ENCODE measurements around the gene MCAT. TPM values are rescaled to one million over a fixed set of nuclear protein-coding genes. Genes with fewer than 3 reads are reported as not detected.

The MCAT gene
- polyA plus RNA-seq, 1 experiment: 19.4 TPM

GRCh38 chr22:43118024-43118849 is 25.0 kb downstream of the MCAT start:
- peaks cover 13% of the 10 kb centered on the region for H3K27me3 ChIP-seq (ENCODE audit: control insufficient read depth, insufficient read depth, low read length)
- H3K36me3 ChIP-seq (ENCODE audit: control insufficient read depth, insufficient read depth, low read length): no peaks in the 10 kb centered on the region
- DNase-seq (ENCODE audit: low read depth): no peak
- POLR2A ChIA-PET: no interaction called here
- H3K4me3 ChIP-seq (ENCODE audit: low read depth, low read length): no peak overlapping the region
- TF ChIP-seq, protein P1, sequence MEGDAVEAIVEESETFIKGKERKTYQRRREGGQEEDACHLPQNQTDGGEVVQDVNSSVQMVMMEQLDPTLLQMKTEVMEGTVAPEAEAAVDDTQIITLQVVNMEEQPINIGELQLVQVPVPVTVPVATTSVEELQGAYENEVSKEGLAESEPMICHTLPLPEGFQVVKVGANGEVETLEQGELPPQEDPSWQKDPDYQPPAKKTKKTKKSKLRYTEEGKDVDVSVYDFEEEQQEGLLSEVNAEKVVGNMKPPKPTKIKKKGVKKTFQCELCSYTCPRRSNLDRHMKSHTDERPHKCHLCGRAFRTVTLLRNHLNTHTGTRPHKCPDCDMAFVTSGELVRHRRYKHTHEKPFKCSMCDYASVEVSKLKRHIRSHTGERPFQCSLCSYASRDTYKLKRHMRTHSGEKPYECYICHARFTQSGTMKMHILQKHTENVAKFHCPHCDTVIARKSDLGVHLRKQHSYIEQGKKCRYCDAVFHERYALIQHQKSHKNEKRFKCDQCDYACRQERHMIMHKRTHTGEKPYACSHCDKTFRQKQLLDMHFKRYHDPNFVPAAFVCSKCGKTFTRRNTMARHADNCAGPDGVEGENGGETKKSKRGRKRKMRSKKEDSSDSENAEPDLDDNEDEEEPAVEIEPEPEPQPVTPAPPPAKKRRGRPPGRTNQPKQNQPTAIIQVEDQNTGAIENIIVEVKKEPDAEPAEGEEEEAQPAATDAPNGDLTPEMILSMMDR (IDR thresholded peaks at IDR 0.05; ENCODE audit: insufficient read depth, low read depth, low read length): no peak
- CTCF ChIA-PET: interaction anchor here (0.7 kb wide), 1 partner anchor 17 kb away, joined by 3 read pairs; no protein-coding TSS in a partner anchor

- Histone ChIP-seq H3K27me3 (ENCODE audit: control insufficient read depth, insufficient read depth, low read length) (peaks cover 16% of the 10 kb centered on the region), H3K36me3 (ENCODE audit: control insufficient read depth, insufficient read depth, low read length) (no peaks in the 10 kb centered on the region), H3K4me3 (ENCODE audit: low read depth, low read length) (no peak overlapping the region)
- TF ChIP-seq, protein P1 (IDR thresholded peaks at IDR 0.05; ENCODE audit: insufficient read depth, low read depth, low read length): no peak
- ChIA-PET POLR2A (no interaction called here), CTCF (no interaction called here)
- DNase-seq (ENCODE audit: low read depth): no peak
Measured at GRCh38 chr22:43116932-43117331, 26.3 kb downstream of the MCAT start.

DNA sequence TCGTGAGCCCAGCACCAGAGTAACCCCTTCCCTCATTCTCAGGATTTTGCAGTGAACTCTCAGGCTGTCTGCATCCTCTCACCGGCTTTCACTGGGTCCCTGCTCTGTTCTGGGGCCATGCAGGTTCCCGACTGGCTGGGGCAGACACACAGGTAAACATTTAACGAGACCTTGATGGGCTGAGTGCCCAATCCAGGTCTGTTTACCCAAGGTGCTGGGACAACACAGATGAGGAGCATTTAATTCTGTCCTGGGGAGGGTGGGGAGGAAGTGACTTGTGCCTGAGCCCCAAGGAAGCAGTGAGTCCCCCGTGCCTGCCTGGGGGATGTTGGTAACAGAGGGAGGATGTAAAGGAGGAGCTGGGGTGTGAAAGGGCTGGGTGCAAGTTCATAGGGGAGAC is 28.2 kb downstream of the MCAT start:
- Histone ChIP-seq H3K27me3 (ENCODE audit: control insufficient read depth, insufficient read depth, low read length) (peaks cover 33% of the 10 kb centered on the region), H3K36me3 (ENCODE audit: control insufficient read depth, insufficient read depth, low read length) (no peaks in the 10 kb centered on the region), H3K4me3 (ENCODE audit: low read depth, low read length) (no peak overlapping the region)
- TF ChIP-seq, protein P1 (IDR thresholded peaks at IDR 0.05; ENCODE audit: insufficient read depth, low read depth, low read length): no peak
- ChIA-PET CTCF (no interaction called here), POLR2A (no interaction called here)
- DNase-seq (ENCODE audit: low read depth): no peak

- H3K27me3 ChIP-seq (ENCODE audit: control insufficient read depth, insufficient read depth, low read length): peaks cover 38% of the 10 kb centered on the region
- ChIA-PET POLR2A (no interaction called here), CTCF (interaction anchor here (0.7 to 1.0 kb wide), 2 partner anchors 24 to 772 kb away, joined by 3 to 4 read pairs; no protein-coding TSS in a partner anchor)
- H3K36me3 ChIP-seq (ENCODE audit: control insufficient read depth, insufficient read depth, low read length): no peaks in the 10 kb centered on the region
- TF ChIP-seq, protein P1 (IDR thresholded peaks at IDR 0.05; ENCODE audit: insufficient read depth, low read depth, low read length): no peak
- no peak overlapping the region for H3K4me3 ChIP-seq (ENCODE audit: low read depth, low read length)
- DNase-seq (ENCODE audit: low read depth): no peak
Measured at GRCh38 chr22:43113526-43114251, 29.5 kb downstream of the MCAT start.

GRCh38 chr22:43110927-43111623 is 32.1 kb downstream of the MCAT start:
- TF ChIP-seq, protein P1 (IDR thresholded peaks at IDR 0.05; ENCODE audit: insufficient read depth, low read depth, low read length): no peak
- DNase-seq (ENCODE audit: low read depth): no peak
- H3K36me3 ChIP-seq (ENCODE audit: control insufficient read depth, insufficient read depth, low read length): no peaks in the 10 kb centered on the region
- peaks cover 42% of the 10 kb centered on the region for H3K27me3 ChIP-seq (ENCODE audit: control insufficient read depth, insufficient read depth, low read length)
- peak overlapping the region; percentile 24 for H3K4me3 ChIP-seq (ENCODE audit: low read depth, low read length)
- CTCF ChIA-PET: interaction anchor here (1.6 to 1.7 kb wide), 2 partner anchors 26 to 27 kb away, joined by 3 to 5 read pairs; no protein-coding TSS in a partner anchor
- POLR2A ChIA-PET: no interaction called here
